Stimulated activated CD4-positive, alpha-beta T cell treated with anti-CD3 and anti-CD28 coated beads, Interleukin-12 subunit alpha, Interleukin-12 subunit beta, amount 100 ng/mL, for 4 hours (primary cell): ENCODE results near the gene ZNF787.
"Not testable (repeated sequence)": the region's sequence is repeated elsewhere in the genome, so short reads cannot be mapped to it uniquely, and the experiment has no call there.

Source experiments
- DNase-seq: peaks from one replicate; pipeline ENCODE4 v3.0.0-alpha.2; 2020

The ZNF787 gene

GRCh38 chr19:56121180-56122167 is at the start of gene ZNF787:
Gene ZNF787 (minus strand): TSS chr19:56121295. CDS start chr19:56103217, 18,078 bp downstream.
- DNase-seq: peak; percentile 97

GRCh38 chr19:56170261-56170660 is 49.2 kb upstream of the ZNF787 start:
- DNase-seq: no peak

- DNase-seq: no peak
These were observed 46.0 kb upstream of the ZNF787 start for GRCh38 chr19:56167064-56167578.

- no peak for DNase-seq
These were observed 42.0 kb upstream of the ZNF787 start for GRCh38 chr19:56163097-56163496.

- peak; percentile 8 for DNase-seq
These were observed 41.2 kb upstream of the ZNF787 start for GRCh38 chr19:56162258-56162657.

- DNase-seq: no peak
These were observed 40.4 kb upstream of the ZNF787 start for GRCh38 chr19:56161534-56161933.

GRCh38 chr19:56159622-56160271 is 38.7 kb upstream of the ZNF787 start:
- no peak for DNase-seq

GRCh38 chr19:56159009-56159559 is 38.0 kb upstream of the ZNF787 start:
- no peak for DNase-seq

- DNase-seq: no peak
These were observed 37.2 kb upstream of the ZNF787 start for GRCh38 chr19:56158170-56158757.

- no peak for DNase-seq
These were observed 35.7 kb upstream of the ZNF787 start for GRCh38 chr19:56156768-56157167.

GRCh38 chr19:56155124-56155687 is 34.1 kb upstream of the ZNF787 start:
- no peak for DNase-seq

- no peak for DNase-seq
These were observed 32.4 kb upstream of the ZNF787 start for GRCh38 chr19:56153507-56153906.

- no peak for DNase-seq
These were observed 31.5 kb upstream of the ZNF787 start for GRCh38 chr19:56152644-56153043.

GRCh38 chr19:56150358-56150757 is 29.3 kb upstream of the ZNF787 start:
- no peak for DNase-seq

- no peak for DNase-seq
These were observed 28.6 kb upstream of the ZNF787 start for GRCh38 chr19:56149656-56150038.

GRCh38 chr19:56148955-56149655 is 28.0 kb upstream of the ZNF787 start:
- DNase-seq: not testable (repeated sequence)

- DNase-seq: no peak
These were observed 27.0 kb upstream of the ZNF787 start for GRCh38 chr19:56148096-56148495.

- no peak for DNase-seq
These were observed 26.2 kb upstream of the ZNF787 start for GRCh38 chr19:56147307-56147706.

- DNase-seq: no peak
These were observed 25.8 kb upstream of the ZNF787 start for GRCh38 chr19:56146904-56147303.

- no peak for DNase-seq
These were observed 24.6 kb upstream of the ZNF787 start for GRCh38 chr19:56145698-56146097.

GRCh38 chr19:56144831-56145230 is 23.7 kb upstream of the ZNF787 start:
- no peak for DNase-seq

- DNase-seq: no peak
These were observed 23.3 kb upstream of the ZNF787 start for GRCh38 chr19:56144376-56144775.
